ENCODE measurements around the gene EGFR.

GRCh38 chr7:55205124-55205955, 186.5 kb downstream of the EGFR start:
- TF ChIP-seq CTCF (conservative IDR thresholded peaks at IDR 0.05 in 1 of 2, IDR thresholded peaks at IDR 0.05 in 1 of 2; ENCODE audit: extremely low read depth in 1 of 2, insufficient read depth in 1 of 2, low read depth in 1 of 2, low read length in 2 of 2) = no peak
- TF ChIP-seq EZH2 (IDR thresholded peaks at IDR 0.05; ENCODE audit: borderline replicate concordance, low read length) = no peak

Data from mammary epithelial cell (primary cell).